GM18861 (cell line): ENCODE data around the gene POU4F3.
"Not testable (repeated sequence)": the region's sequence is repeated elsewhere in the genome, so short reads cannot be mapped to it uniquely, and the experiment has no call there.

Experiments used
- ATAC-seq: cut with Tn5 transposase; IDR thresholded peaks from one replicate; pipeline ENCODE4 v1.9.1; 2021; ENCODE audit not compliant: unreplicated experiment

Gene POU4F3

GRCh38 chr5:146338774-146339714, at the start of gene POU4F3:
Gene POU4F3 (plus strand): TSS chr5:146338839. CDS start chr5:146339113, 274 bp downstream.
- ATAC-seq: no peak

GRCh38 chr5:146290318-146290717, 48.3 kb upstream of the POU4F3 start:
- ATAC-seq: no peak

- ATAC-seq: peak; percentile 78
Observed at GRCh38 chr5:146291421-146292074, 47.1 kb upstream of the POU4F3 start.

GRCh38 chr5:146296245-146296644, 42.4 kb upstream of the POU4F3 start:
- ATAC-seq: no peak

GRCh38 chr5:146298920-146299319, 39.7 kb upstream of the POU4F3 start:
- not testable (repeated sequence) for ATAC-seq

GRCh38 chr5:146301626-146302025, 37.0 kb upstream of the POU4F3 start:
- ATAC-seq: no peak

GRCh38 chr5:146302406-146302805, 36.2 kb upstream of the POU4F3 start:
- no peak for ATAC-seq

- ATAC-seq: no peak
Observed at GRCh38 chr5:146306838-146307237, 31.8 kb upstream of the POU4F3 start.

GRCh38 chr5:146307796-146308195, 30.8 kb upstream of the POU4F3 start:
- no peak for ATAC-seq

- no peak for ATAC-seq
Observed at GRCh38 chr5:146310540-146310939, 28.1 kb upstream of the POU4F3 start.

- ATAC-seq: no peak
Observed at GRCh38 chr5:146311278-146311677, 27.4 kb upstream of the POU4F3 start.

- no peak for ATAC-seq
Observed at GRCh38 chr5:146313027-146313426, 25.6 kb upstream of the POU4F3 start.

- no peak for ATAC-seq
Observed at GRCh38 chr5:146321571-146321970, 17.1 kb upstream of the POU4F3 start.

GRCh38 chr5:146327257-146327870, 11.3 kb upstream of the POU4F3 start:
- no peak for ATAC-seq

GRCh38 chr5:146327989-146328388, 10.7 kb upstream of the POU4F3 start:
- no peak for ATAC-seq

GRCh38 chr5:146329697-146330096, 8.9 kb upstream of the POU4F3 start:
- no peak for ATAC-seq

- ATAC-seq: no peak
Observed at GRCh38 chr5:146331423-146331822, 7.2 kb upstream of the POU4F3 start.

GRCh38 chr5:146334074-146334533, 4.5 kb upstream of the POU4F3 start:
- ATAC-seq: no peak

GRCh38 chr5:146336197-146336596, 2.4 kb upstream of the POU4F3 start:
- ATAC-seq: no peak

GRCh38 chr5:146337264-146337904, 1.3 kb upstream of the POU4F3 start:
- no peak for ATAC-seq

- no peak for ATAC-seq
Observed at GRCh38 chr5:146337928-146338327, 711 bp upstream of the POU4F3 start.
